ENCODE data around the gene CTIF. TPM values are rescaled to one million over a fixed set of nuclear protein-coding genes. Genes with fewer than 3 reads are reported as not detected.
A peak's percentile ranks its signal among the peaks of the same experiment; 100 is the strongest.

Gene CTIF
- total RNA-seq, 1 donor from 2014 or later, result 51.5 TPM

- Mint-ChIP-seq H3K9me3 (ENCODE audit: unreplicated experiment) (peaks cover 3% of the 10 kb centered on the region), H3K27ac (ENCODE audit: unreplicated experiment) (no peak overlapping the region), H3K4me1 (ENCODE audit: unreplicated experiment) (peaks cover 9% of the 10 kb centered on the region), H3K36me3 (ENCODE audit: low read depth, unreplicated experiment) (peaks cover 40% of the 10 kb centered on the region), H3K4me3 (ENCODE audit: unreplicated experiment) (peak overlapping the region; percentile 31), H3K27me3 (ENCODE audit: unreplicated experiment) (peaks cover 10% of the 10 kb centered on the region)
- TF ChIP-seq CTCF (IDR thresholded peaks at IDR 0.05; ENCODE audit: unreplicated experiment), result no peak
- DNase-seq (ENCODE audit: low spot score), result no peak
Measured at GRCh38 chr18:48820483-48821250, 281.8 kb downstream of the CTIF start.

GRCh38 chr18:48821251-48821590 is 282.4 kb downstream of the CTIF start:
- H3K4me1 Mint-ChIP-seq (ENCODE audit: unreplicated experiment), result peaks cover 12% of the 10 kb centered on the region
- peaks cover 10% of the 10 kb centered on the region for H3K27me3 Mint-ChIP-seq (ENCODE audit: unreplicated experiment)
- peak overlapping the region; percentile 31 for H3K4me3 Mint-ChIP-seq (ENCODE audit: unreplicated experiment)
- no peak for TF ChIP-seq CTCF (IDR thresholded peaks at IDR 0.05; ENCODE audit: unreplicated experiment)
- no peak for DNase-seq (ENCODE audit: low spot score)
- H3K27ac Mint-ChIP-seq (ENCODE audit: unreplicated experiment), result no peak overlapping the region
- H3K36me3 Mint-ChIP-seq (ENCODE audit: low read depth, unreplicated experiment), result peaks cover 40% of the 10 kb centered on the region
- H3K9me3 Mint-ChIP-seq (ENCODE audit: unreplicated experiment), result peaks cover 3% of the 10 kb centered on the region

GRCh38 chr18:48821845-48822244 is 283.0 kb downstream of the CTIF start:
- H3K27me3 Mint-ChIP-seq (ENCODE audit: unreplicated experiment), result peaks cover 10% of the 10 kb centered on the region
- TF ChIP-seq CTCF (IDR thresholded peaks at IDR 0.05; ENCODE audit: unreplicated experiment), result no peak
- peaks cover 37% of the 10 kb centered on the region for H3K36me3 Mint-ChIP-seq (ENCODE audit: low read depth, unreplicated experiment)
- no peak overlapping the region for H3K27ac Mint-ChIP-seq (ENCODE audit: unreplicated experiment)
- no peak for DNase-seq (ENCODE audit: low spot score)
- peaks cover 3% of the 10 kb centered on the region for H3K9me3 Mint-ChIP-seq (ENCODE audit: unreplicated experiment)
- peaks cover 18% of the 10 kb centered on the region for H3K4me1 Mint-ChIP-seq (ENCODE audit: unreplicated experiment)
- H3K4me3 Mint-ChIP-seq (ENCODE audit: unreplicated experiment), result no peak overlapping the region

- no peak for DNase-seq (ENCODE audit: low spot score)
- Mint-ChIP-seq H3K27ac (ENCODE audit: unreplicated experiment) (no peak overlapping the region), H3K9me3 (ENCODE audit: unreplicated experiment) (no peaks in the 10 kb centered on the region), H3K4me1 (ENCODE audit: unreplicated experiment) (peaks cover 38% of the 10 kb centered on the region), H3K4me3 (ENCODE audit: unreplicated experiment) (no peak overlapping the region), H3K27me3 (ENCODE audit: unreplicated experiment) (peaks cover 13% of the 10 kb centered on the region), H3K36me3 (ENCODE audit: low read depth, unreplicated experiment) (peaks cover 22% of the 10 kb centered on the region)
- TF ChIP-seq CTCF (IDR thresholded peaks at IDR 0.05; ENCODE audit: unreplicated experiment), result no peak
Measured at GRCh38 chr18:48824231-48824970, 285.6 kb downstream of the CTIF start.
